CD4-positive, alpha-beta T cell treated with Interleukin-12 subunit alpha and Interleukin-12 subunit beta, for 1 hour (primary cell): ENCODE measurements around the gene MTCH2.

Experiments
- DNase-seq: peaks from one replicate; pipeline ENCODE4 v3.0.0-alpha.2; 2020

MTCH2 gene

GRCh38 chr11:47631473-47631872, 10.9 kb downstream of the MTCH2 start:
- DNase-seq = no peak

- no peak for DNase-seq
These were observed 14.3 kb downstream of the MTCH2 start for GRCh38 chr11:47628026-47628425.

- no peak for DNase-seq
These were observed 16.1 kb downstream of the MTCH2 start for GRCh38 chr11:47626234-47626633.

GRCh38 chr11:47620836-47621378, 21.5 kb downstream of the MTCH2 start:
- no peak for DNase-seq

DNA sequence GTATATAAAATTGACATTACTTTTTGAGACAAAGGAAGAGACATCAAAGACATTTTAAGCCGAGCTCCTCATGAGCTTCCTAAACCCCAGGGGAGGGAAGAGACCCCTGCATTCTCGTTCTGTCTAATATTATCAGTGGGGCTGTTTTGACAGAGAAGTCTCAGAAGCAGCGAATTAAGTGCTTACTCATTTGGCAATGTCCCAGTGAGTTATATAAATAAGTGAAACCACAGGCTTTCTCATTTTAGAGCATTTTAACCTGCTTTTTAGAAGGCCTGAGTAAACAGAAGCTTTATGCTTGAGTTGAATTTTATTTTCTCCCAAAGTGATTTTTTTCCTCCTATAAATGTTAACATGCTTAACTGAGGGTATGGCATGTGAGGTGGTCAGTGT, 24.9 kb downstream of the MTCH2 start:
- no peak for DNase-seq

- peak; percentile 5 for DNase-seq
These were observed 25.5 kb downstream of the MTCH2 start for GRCh38 chr11:47616726-47617416.

DNA sequence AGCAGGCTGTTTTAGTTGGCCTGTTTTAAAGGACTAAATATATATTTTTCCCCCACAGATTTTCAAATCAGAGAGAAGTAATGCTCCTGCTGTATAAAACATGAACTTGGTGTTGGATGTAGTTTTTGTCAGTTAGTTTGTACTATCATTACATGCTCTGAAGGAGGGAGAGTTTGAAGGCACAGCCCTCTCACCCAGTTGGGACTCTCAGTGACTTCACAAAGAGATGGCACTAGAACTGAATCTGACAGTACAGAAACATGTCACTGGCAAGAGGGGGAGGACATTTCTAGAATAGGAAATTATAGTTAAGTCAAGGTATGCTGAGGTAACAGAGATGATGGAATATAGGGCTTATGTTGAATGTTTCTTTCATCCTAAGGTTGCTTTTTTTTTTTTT, 27.1 kb downstream of the MTCH2 start:
- no peak for DNase-seq

- no peak for DNase-seq
These were observed 31.0 kb downstream of the MTCH2 start for GRCh38 chr11:47611348-47611794.

GRCh38 chr11:47609675-47610074, 32.7 kb downstream of the MTCH2 start:
- no peak for DNase-seq

GRCh38 chr11:47607380-47607779, 35.0 kb downstream of the MTCH2 start:
- DNase-seq = no peak

DNA sequence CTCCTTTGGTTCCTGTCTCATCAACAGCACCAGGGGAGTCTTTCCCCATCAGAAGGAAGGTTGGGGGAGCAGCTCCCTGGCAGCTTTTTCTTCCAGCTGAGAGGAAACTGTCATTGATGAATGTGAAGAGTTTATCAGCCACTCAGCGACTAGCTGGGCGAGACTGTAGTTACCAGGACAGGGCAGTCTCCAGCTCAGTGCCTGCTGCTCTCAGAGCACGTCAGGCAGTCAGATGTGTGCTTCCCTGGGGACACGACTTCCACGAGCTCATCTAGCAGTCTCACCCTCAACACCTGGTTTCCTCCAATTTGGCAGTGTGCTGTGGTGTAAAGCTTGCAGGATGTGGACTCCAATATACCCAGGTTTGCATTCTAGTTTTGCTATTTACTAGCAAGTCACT, 35.6 kb downstream of the MTCH2 start:
- DNase-seq = no peak

DNA sequence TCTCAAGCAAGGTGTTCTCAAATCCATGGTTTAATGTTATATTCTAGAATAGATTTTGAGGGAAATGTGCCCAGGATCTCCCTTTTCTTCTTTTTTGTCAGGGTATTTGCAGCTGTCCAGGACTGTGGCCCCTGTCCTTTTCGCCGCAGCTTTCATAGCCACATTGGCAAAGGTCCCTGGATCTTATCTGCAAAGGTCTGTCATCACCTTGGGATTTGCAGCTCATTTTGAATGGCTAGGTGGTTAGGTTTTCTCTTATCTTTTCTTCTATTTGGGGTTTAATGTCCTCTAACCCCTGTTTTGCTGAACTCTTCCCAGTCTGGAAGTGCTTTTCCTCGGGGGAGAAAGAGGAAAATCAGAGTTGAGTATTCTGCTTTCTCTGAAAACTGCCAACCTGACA, 36.4 kb downstream of the MTCH2 start:
- no peak for DNase-seq

DNA sequence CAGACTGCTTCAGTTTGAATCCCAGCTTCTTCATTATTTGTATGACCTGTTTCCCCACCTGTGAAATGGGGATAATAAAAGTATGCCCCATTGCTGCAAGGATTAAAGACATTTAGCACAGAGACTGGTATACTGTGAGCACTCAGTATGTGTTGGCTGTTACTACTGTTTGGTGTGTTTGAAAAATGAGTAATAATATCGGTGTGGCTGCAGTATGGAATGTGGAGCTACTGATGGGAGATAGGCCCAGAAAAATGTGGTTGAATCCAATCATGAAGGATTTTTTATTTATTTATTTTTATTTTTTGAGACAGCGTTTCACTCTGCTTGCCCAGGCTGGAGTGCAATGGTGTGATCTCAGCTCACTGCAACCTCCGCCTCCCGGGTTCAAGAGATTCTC, 39.1 kb downstream of the MTCH2 start:
- DNase-seq = no peak

DNA sequence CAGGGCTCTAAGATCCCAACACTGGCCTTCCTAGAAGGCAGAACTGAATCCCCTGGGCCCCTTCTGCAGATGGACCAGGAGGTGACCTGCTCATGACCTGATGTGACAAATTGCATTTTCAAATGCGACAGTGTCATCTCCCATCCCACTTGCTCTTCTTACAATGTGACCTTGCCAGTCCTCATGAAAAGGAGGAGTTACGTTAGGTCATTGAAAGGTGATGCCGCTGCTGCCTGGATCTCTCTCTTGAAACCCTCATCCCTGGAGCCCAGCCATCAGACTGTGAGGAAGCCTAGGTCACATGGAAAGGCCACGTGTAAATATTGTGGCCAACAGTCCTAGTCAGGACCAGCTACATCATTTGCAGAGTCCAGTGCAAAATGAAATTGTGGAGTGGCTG, 42.5 kb downstream of the MTCH2 start:
- no peak for DNase-seq

DNA sequence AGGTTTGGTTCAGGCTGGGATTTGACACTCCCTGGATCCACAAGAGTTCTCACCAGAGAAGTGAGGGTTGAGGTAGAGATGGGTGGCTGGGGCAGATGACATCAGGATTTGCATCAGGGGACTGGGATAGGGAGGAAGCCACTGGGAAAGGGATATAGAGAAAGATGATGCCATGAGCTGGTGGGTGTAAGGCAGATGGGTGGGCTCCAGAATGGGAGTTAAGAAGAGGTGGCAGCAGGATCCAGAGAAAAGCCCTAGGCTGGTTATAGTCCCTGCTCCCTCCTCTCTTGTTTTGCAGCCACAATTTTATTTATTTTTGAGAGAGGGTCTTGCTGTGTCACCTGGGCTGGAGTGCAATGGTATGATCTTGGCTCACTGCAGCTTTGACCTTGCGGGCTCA, 46.4 kb downstream of the MTCH2 start:
- DNase-seq = no peak

DNA sequence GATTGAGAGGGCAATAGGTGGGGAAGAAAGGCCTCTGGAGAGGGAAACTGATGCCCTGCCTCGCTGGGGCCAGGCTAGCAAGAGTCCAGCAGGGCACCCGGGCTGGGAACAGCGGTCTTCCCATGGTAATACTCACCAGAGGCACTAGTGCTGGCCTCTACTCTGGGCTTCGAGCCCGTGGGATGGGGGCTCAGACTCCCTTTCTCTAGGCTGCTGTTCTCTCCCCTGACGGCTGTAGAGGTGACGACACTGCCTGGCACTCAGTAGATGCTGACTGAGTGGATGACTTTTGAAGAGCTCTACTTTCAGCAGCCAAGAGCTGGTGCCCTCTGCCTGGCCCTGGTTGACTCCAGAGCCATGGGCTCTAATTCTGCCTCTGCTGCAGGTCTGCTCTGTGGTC, 47.3 kb downstream of the MTCH2 start:
- DNase-seq = no peak

- DNase-seq = no peak
These were observed 48.2 kb downstream of the MTCH2 start, which contains the start of gene C1QTNF4 for GRCh38 chr11:47593934-47594855. Gene C1QTNF4, minus strand, starts transcription at chr11:47594411. Its CDS starts 3,601 bp downstream, at chr11:47590810.

- DNase-seq = no peak
These were observed 48.8 kb downstream of the MTCH2 start for GRCh38 chr11:47593492-47593933.

GRCh38 chr11:47592970-47593369, 49.4 kb downstream of the MTCH2 start:
- DNase-seq = no peak

DNA sequence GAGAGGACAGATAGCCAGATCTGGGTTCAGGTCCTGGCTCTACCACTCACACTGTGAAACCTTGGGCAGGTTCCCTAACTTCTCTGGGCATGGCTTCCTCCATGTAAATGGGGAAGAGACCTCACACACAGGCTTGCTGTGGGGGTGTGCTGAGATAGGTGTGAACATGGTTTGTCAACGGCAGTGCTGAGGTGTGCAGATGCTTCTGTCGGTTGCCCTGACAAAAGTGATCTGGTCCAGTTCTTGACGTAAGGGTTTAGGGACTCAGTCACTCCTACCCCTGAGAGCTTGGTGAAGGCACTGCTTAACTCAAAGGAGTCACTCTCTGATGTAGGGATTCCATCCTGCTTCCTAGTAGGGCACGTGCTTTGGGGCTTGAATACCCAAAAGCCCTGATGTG, 50.1 kb downstream of the MTCH2 start:
- DNase-seq = no peak

DNA sequence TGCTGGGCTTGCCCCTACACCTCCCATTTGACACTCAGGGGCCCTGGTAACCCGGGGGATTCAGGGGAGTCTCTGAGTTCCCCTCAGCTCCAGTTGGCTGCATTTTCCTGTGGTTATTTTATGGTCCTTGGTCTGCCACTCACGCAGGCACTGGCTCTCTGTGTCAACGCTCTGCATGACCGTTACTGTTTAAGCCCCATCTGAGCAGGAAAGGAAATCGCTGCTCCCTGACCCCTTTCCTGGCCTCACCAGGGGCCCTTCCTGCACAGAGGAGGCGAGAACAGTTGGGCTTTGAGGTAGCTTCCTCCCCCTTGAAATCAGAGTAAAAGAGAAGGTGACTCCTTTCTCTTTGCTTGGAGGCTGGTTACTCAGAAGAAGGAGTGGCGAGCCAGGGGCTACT, 50.6 kb downstream of the MTCH2 start:
- DNase-seq = no peak

DNA sequence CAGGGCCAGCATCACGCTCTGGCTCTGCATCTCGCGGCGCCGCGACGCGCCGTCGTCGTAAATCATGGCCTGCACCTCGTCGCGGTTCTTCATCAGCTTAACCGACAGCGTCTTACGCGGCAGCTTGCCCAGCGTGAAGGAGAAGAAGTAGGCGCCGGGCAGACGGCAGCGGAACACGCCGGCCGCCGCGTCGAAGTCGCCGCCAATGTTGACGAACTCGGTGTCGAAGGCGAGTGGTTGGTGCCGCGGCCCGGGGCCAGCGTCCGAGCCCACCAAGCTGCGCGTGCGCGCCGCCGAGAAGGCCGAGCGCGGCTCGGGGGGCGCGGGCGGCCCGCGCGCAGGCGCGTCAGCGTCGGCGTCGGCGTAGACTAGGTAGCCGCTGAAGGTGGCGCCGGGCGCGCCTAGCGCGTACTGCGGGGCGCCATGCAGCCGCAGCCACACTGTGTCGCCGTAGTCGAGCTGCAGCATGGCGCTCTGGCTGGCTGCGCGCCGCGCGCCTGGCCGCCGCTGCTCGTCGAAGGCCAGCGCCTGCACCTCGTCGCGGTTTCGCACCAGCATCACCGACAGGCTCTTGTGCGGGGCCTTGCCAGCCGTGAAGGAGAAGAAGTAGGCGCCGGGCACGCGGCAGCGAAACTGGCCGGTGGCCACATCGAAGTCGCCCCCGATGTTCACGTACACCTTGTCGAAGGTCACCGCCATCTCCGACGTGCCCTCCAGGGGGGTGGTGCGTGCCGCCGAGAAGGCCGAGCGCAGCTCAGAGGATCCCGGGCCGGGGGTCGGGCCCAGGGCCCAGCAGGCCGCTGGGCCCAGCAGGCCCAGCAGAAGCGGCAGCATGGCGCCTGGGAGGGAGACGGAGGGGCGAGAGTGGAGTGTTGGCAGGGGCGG, 52.1 kb downstream of the MTCH2 start:
- no peak for DNase-seq

- no peak for DNase-seq
These were observed 52.8 kb downstream of the MTCH2 start for GRCh38 chr11:47589584-47589976.
